BLaER1 (cell line): ENCODE data around the gene IGFBP3.
"Not testable (repeated sequence)": the region's sequence is repeated elsewhere in the genome, so short reads cannot be mapped to it uniquely, and the experiment has no call there.

Source experiments
- H3K27ac ChIP-seq: shearing (Covaris generic); formaldehyde crosslinking; 2 replicates; pipeline ENCODE4 v1.8.1; 2022
- H3K27me3 ChIP-seq: shearing (Covaris generic); formaldehyde crosslinking; 2 replicates; pipeline ENCODE4 v1.8.1; 2022
- H3K36me3 ChIP-seq: shearing (Covaris generic); formaldehyde crosslinking; 2 replicates; pipeline ENCODE4 v1.8.1; 2022
- H3K4me1 ChIP-seq: shearing (Covaris generic); formaldehyde crosslinking; 2 replicates; pipeline ENCODE4 v1.8.1; 2022
- H3K4me2 ChIP-seq: shearing (Covaris generic); formaldehyde crosslinking; 2 replicates; pipeline ENCODE4 v1.8.1; 2022
- H3K4me3 ChIP-seq: shearing (Covaris generic); formaldehyde crosslinking; 2 replicates; pipeline ENCODE4 v1.8.1; 2022
- H3K9ac ChIP-seq: shearing (Covaris generic); formaldehyde crosslinking; 2 replicates; pipeline ENCODE4 v1.8.1; 2022
- H3K9me3 ChIP-seq: shearing (Covaris generic); formaldehyde crosslinking; 2 replicates; pipeline ENCODE4 v1.8.1; 2022
- H4K20me1 ChIP-seq: shearing (Covaris generic); formaldehyde crosslinking; 2 replicates; pipeline ENCODE4 v1.8.1; 2022
- Cebpa-rat ChIP-seq: shearing (Covaris generic); IDR thresholded peaks from 2 replicates; pipeline ENCODE4 v1.8.1; 2022

The IGFBP3 gene, protein sequence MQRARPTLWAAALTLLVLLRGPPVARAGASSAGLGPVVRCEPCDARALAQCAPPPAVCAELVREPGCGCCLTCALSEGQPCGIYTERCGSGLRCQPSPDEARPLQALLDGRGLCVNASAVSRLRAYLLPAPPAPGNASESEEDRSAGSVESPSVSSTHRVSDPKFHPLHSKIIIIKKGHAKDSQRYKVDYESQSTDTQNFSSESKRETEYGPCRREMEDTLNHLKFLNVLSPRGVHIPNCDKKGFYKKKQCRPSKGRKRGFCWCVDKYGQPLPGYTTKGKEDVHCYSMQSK

DNA sequence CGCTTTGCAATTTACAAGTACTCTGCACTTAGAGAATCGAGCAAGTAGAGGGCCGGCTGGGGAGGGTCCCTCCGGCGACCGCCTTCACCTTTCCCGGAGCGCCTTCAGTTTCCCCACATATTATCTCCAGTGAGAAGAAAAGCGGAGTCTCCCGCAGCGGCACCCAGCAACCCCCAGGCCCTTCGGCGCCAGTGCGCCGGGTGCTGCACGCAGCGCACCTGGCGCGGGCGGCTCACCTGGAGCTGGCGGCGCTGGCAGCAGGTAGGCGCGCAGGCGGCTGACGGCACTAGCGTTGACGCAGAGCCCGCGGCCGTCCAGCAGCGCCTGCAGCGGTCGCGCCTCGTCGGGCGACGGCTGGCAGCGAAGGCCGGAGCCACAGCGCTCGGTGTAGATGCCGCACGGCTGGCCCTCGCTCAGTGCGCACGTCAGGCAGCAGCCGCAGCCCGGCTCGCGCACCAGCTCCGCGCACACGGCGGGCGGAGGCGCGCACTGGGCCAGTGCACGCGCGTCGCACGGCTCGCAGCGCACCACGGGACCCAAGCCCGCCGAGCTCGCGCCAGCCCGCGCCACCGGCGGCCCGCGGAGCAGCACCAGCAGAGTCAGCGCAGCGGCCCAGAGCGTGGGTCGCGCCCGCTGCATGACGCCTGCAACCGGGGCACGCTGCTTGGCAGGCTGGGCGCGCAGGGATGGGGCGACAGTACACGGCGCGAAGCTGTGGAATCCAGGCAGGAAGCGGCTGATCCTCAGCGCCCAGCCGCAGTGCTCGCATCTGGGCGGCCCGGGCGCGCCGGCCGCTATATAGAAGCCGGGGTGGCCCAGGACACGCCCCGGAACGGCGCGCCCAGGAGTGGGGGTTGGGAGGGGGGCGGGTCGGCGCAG, at the start of gene IGFBP3:
IGFBP3 (minus strand) TSS at position 771 of the 879 bp plus-strand sequence; CDS start at position 639, 132 bp downstream.
- Histone ChIP-seq H3K27me3 (peaks cover 56% of the 10 kb centered on the region), H3K4me2 (peak within 1 kb of the TSS; percentile 85), H3K9me3 (no peaks in the 10 kb centered on the region; the same call in 1 of the 2 replicates), H3K27ac (no peak within 1 kb of the TSS), H3K4me1 (peaks cover 27% of the 10 kb centered on the region), H3K4me3 (peak within 1 kb of the TSS; percentile 65), H3K36me3 (no peaks in the 10 kb centered on the region), H3K9ac (no peak within 1 kb of the TSS), H4K20me1 (peaks cover 8% of the 10 kb centered on the region; the same call in 1 of the 2 replicates)
- no peak for TF ChIP-seq Cebpa-rat

- Histone ChIP-seq H3K4me2 (no peak overlapping the region), H3K36me3 (no peaks in the 10 kb centered on the region), H3K4me1 (no peaks in the 10 kb centered on the region), H4K20me1 (no peaks in the 10 kb centered on the region), H3K27me3 (no peaks in the 10 kb centered on the region), H3K27ac (no peak overlapping the region), H3K9me3 (no peaks in the 10 kb centered on the region), H3K4me3 (no peak overlapping the region), H3K9ac (no peak overlapping the region)
- TF ChIP-seq Cebpa-rat = no peak
Observed at GRCh38 chr7:45970454-45970853, 49.4 kb upstream of the IGFBP3 start.

- Histone ChIP-seq H3K27me3 (no peaks in the 10 kb centered on the region), H3K9me3 (no peaks in the 10 kb centered on the region), H3K36me3 (no peaks in the 10 kb centered on the region), H3K9ac (no peak overlapping the region), H4K20me1 (no peaks in the 10 kb centered on the region), H3K4me3 (no peak overlapping the region), H3K4me2 (no peak overlapping the region), H3K27ac (no peak overlapping the region), H3K4me1 (no peaks in the 10 kb centered on the region)
- no peak for TF ChIP-seq Cebpa-rat
Observed at GRCh38 chr7:45969940-45970339, 48.9 kb upstream of the IGFBP3 start.

GRCh38 chr7:45968856-45969541, 47.9 kb upstream of the IGFBP3 start:
- H3K4me1 ChIP-seq = no peaks in the 10 kb centered on the region
- H3K36me3 ChIP-seq = no peaks in the 10 kb centered on the region
- H3K4me3 ChIP-seq = no peak overlapping the region
- H3K9ac ChIP-seq = no peak overlapping the region
- no peak overlapping the region for H3K4me2 ChIP-seq
- no peaks in the 10 kb centered on the region for H4K20me1 ChIP-seq
- H3K27ac ChIP-seq = no peak overlapping the region
- H3K27me3 ChIP-seq = no peaks in the 10 kb centered on the region
- no peaks in the 10 kb centered on the region for H3K9me3 ChIP-seq
- TF ChIP-seq Cebpa-rat = no peak

- no peaks in the 10 kb centered on the region for H3K27me3 ChIP-seq
- TF ChIP-seq Cebpa-rat = no peak
Observed at GRCh38 chr7:45968312-45968711, 47.2 kb upstream of the IGFBP3 start.

GRCh38 chr7:45967591-45968157, 46.6 kb upstream of the IGFBP3 start:
- no peaks in the 10 kb centered on the region for H3K4me1 ChIP-seq
- no peak overlapping the region for H3K4me3 ChIP-seq
- no peak for TF ChIP-seq Cebpa-rat
- H3K36me3 ChIP-seq = no peaks in the 10 kb centered on the region
- no peaks in the 10 kb centered on the region for H4K20me1 ChIP-seq
- H3K4me2 ChIP-seq = no peak overlapping the region
- H3K9ac ChIP-seq = no peak overlapping the region
- H3K9me3 ChIP-seq = no peaks in the 10 kb centered on the region
- H3K27me3 ChIP-seq = no peaks in the 10 kb centered on the region
- no peak overlapping the region for H3K27ac ChIP-seq

More at GRCh38 chr7:45968312-45968711, 47.2 kb upstream of the IGFBP3 start:
- H3K27ac ChIP-seq = no peak overlapping the region
- H3K9me3 ChIP-seq = no peaks in the 10 kb centered on the region
- H3K4me2 ChIP-seq = no peak overlapping the region
- no peak overlapping the region for H3K9ac ChIP-seq
- H4K20me1 ChIP-seq = no peaks in the 10 kb centered on the region
- H3K36me3 ChIP-seq = no peaks in the 10 kb centered on the region
- H3K4me3 ChIP-seq = no peak overlapping the region
- H3K4me1 ChIP-seq = no peaks in the 10 kb centered on the region

GRCh38 chr7:45962861-45963260, 41.8 kb upstream of the IGFBP3 start:
- no peaks in the 10 kb centered on the region for H3K27me3 ChIP-seq
- no peak for TF ChIP-seq Cebpa-rat

DNA sequence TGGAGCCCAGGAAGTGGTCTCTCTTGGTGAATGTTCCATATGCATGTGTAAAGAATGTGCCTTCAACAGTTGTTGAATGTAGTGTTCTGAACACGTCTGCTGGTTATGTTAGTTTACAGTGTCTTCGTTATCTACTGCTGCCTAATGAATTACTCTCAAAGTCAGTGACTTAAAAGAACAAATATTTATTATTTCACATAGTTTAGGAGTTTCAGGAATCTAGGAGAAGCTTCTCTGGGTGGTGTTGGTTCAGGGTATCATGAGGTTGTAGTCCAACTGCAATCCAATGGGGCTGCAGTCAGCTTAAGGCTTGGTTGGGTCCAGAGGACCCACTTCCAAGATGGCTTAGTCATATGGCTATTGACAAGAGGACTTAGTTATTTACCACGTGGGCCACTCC, 36.6 kb upstream of the IGFBP3 start:
- Histone ChIP-seq H3K36me3 (no peaks in the 10 kb centered on the region), H3K4me1 (no peaks in the 10 kb centered on the region), H3K9me3 (peaks cover 9% of the 10 kb centered on the region), H3K27ac (no peak overlapping the region), H3K9ac (no peak overlapping the region), H3K4me2 (no peak overlapping the region), H3K27me3 (no peaks in the 10 kb centered on the region), H3K4me3 (no peak overlapping the region), H4K20me1 (no peaks in the 10 kb centered on the region)
- no peak for TF ChIP-seq Cebpa-rat

More at GRCh38 chr7:45962861-45963260, 41.8 kb upstream of the IGFBP3 start:
- Histone ChIP-seq H3K36me3 (no peaks in the 10 kb centered on the region), H3K9ac (no peak overlapping the region), H3K27ac (no peak overlapping the region), H3K4me3 (no peak overlapping the region), H4K20me1 (no peaks in the 10 kb centered on the region), H3K4me1 (no peaks in the 10 kb centered on the region), H3K4me2 (no peak overlapping the region), H3K9me3 (no peaks in the 10 kb centered on the region)

DNA sequence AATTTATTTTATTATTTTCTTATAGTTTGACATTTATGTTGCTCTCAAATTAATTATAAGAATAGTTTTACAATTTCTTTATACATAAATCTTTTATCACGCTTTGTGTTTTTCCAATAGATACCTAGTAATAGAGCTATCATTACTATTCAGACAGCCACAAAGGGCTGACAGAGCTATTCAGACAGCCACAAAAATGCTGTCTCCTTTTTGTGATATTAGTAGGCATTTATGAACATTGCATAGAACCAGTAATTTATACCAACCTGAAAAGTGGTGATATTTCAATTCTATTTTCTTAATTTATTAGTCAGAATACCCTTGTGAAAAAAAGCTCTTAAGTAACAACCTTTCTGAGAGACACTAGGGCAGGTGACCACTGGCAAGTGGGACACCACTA, 34.2 kb upstream of the IGFBP3 start:
- H3K4me2 ChIP-seq = no peak overlapping the region
- H3K9ac ChIP-seq = no peak overlapping the region
- no peaks in the 10 kb centered on the region for H4K20me1 ChIP-seq
- no peaks in the 10 kb centered on the region for H3K4me1 ChIP-seq
- TF ChIP-seq Cebpa-rat = no peak
- no peak overlapping the region for H3K4me3 ChIP-seq
- no peaks in the 10 kb centered on the region for H3K36me3 ChIP-seq
- H3K27me3 ChIP-seq = no peaks in the 10 kb centered on the region
- H3K9me3 ChIP-seq = peaks cover 9% of the 10 kb centered on the region
- no peak overlapping the region for H3K27ac ChIP-seq

DNA sequence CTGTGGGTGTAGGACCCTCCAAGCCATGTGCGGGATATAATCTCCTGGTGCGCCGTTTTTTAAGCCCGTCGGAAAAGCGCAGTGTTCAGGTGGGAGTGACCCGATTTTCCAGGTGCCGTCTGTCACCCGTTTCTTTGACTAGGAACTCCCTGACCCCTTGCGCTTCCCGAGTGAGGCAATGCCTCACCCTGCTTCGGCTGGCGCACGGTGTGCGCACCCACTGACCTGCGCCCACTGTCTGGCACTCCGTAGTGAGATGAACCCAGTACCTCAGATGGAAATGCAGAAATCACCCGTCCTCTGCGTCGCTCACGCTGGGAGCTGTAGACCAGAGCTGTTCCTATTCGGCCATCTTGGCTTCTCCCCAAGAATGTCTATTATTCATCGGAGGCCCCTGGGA, 32.0 kb upstream of the IGFBP3 start:
- H3K27ac ChIP-seq, H3K27me3 ChIP-seq, H3K36me3 ChIP-seq, H3K4me1 ChIP-seq, H3K9me3 ChIP-seq, H3K4me2 ChIP-seq, H3K4me3 ChIP-seq, H4K20me1 ChIP-seq, H3K9ac ChIP-seq: not testable (repeated sequence)
